ENCODE results near the gene ACBD4. TPM values are rescaled to one million over a fixed set of nuclear protein-coding genes. Genes with fewer than 3 reads are reported as not detected.

The ACBD4 gene
- total and polyA plus RNA-seq, 2 of the 13 experiments (the other 11 are each of a cell fraction or from before 2014, with no cell fraction given): 16.1 to 26.9 TPM

GRCh38 chr17:45129426-45129939 lies 6.0 kb upstream of the ACBD4 start (continued):
- TF ChIP-seq ZNF776 (CRISPR knock-in tag; IDR thresholded peaks at IDR 0.05): peak; percentile 19; the same call in 1 of the 2 replicates
- no peak for TF ChIP-seq KLF9 (CRISPR knock-in tag; IDR thresholded peaks at IDR 0.05; ENCODE audit: low read depth)
- no peak for TF ChIP-seq ZBED4 (CRISPR knock-in tag; IDR thresholded peaks at IDR 0.05; ENCODE audit: borderline replicate concordance)
- 0 out of 2 replicates have a peak, but pooled peaks have one; percentile 49 for TF ChIP-seq ETV6 (CRISPR knock-in tag; conservative IDR thresholded peaks at IDR 0.05)
- no peak for TF ChIP-seq AGO1 (IDR thresholded peaks at IDR 0.05; ENCODE audit: low read depth, low read length, poor library complexity, severe bottlenecking)
- 0 out of 2 replicates have a peak, but pooled peaks have one; percentile 8 for TF ChIP-seq ZNF547 (CRISPR knock-in tag; IDR thresholded peaks at IDR 0.05)
- no peak for TF ChIP-seq MYNN (CRISPR knock-in tag; IDR thresholded peaks at IDR 0.05; ENCODE audit: low read depth)
- TF ChIP-seq STAT6 (CRISPR knock-in tag; IDR thresholded peaks at IDR 0.05; ENCODE audit: borderline replicate concordance): no peak
- no peak for TF ChIP-seq PHB2 (IDR thresholded peaks at IDR 0.05; ENCODE audit: partially characterized antibody)
- TF ChIP-seq NFE2L1 (CRISPR knock-in tag; IDR thresholded peaks at IDR 0.05; ENCODE audit: borderline replicate concordance): no peak
- peak; percentile 79; the same call in 1 of the 2 replicates for TF ChIP-seq MYC (CRISPR knock-in tag; IDR thresholded peaks at IDR 0.05; ENCODE audit: borderline replicate concordance)
- TF ChIP-seq KDM5A (IDR thresholded peaks at IDR 0.05; ENCODE audit: borderline replicate concordance, low read length): no peak
- TF ChIP-seq DMAP1 (CRISPR knock-in tag; IDR thresholded peaks at IDR 0.05): 0 out of 2 replicates have a peak, but pooled peaks have one; percentile 60
- no peak for TF ChIP-seq ZNF576 (CRISPR knock-in tag; IDR thresholded peaks at IDR 0.05)
- no peak for TF ChIP-seq ZBTB49 (CRISPR knock-in tag; IDR thresholded peaks at IDR 0.05; ENCODE audit: borderline replicate concordance)
- peak; percentile 64; the same call in 1 of the 2 replicates for TF ChIP-seq ZBTB25 (CRISPR knock-in tag; IDR thresholded peaks at IDR 0.05)
- no peak for TF ChIP-seq ZNF878 (CRISPR knock-in tag; IDR thresholded peaks at IDR 0.05)
